ENCODE data around the gene FOXL2. TPM values are rescaled to one million over a fixed set of nuclear protein-coding genes. Genes with fewer than 3 reads are reported as not detected.
A peak's percentile ranks its signal among the peaks of the same experiment; 100 is the strongest.

FOXL2 gene
- total and polyA plus RNA-seq, 9 of the 15 experiments (the other 6 are each of a cell fraction or from before 2014, with no cell fraction given): 0.27 to 22.1 (median 3.2) TPM

- TF ChIP-seq TEAD2 (tag; IDR thresholded peaks at IDR 0.05): no peak
- TF ChIP-seq TFAP4 (CRISPR knock-in tag; IDR thresholded peaks at IDR 0.05; ENCODE audit: borderline replicate concordance): peak; percentile 60; the same call in 1 of the 2 replicates
- peak; percentile 50 for TF ChIP-seq SMAD1 (IDR thresholded peaks at IDR 0.05; ENCODE audit: low read depth, low read length, partially characterized antibody)
- TF ChIP-seq SRF (CRISPR knock-in tag; IDR thresholded peaks at IDR 0.05): no peak
- no peak for TF ChIP-seq FUS (optimal IDR thresholded peaks at IDR 0.05; ENCODE audit: low read depth, low read length)
- no peak for TF ChIP-seq STAG1 (CRISPR knock-in tag; IDR thresholded peaks at IDR 0.05; ENCODE audit: borderline replicate concordance)
- TF ChIP-seq HIVEP1 (CRISPR knock-in tag; IDR thresholded peaks at IDR 0.05): no peak
- no peak for TF ChIP-seq ZNF398 (CRISPR knock-in tag; IDR thresholded peaks at IDR 0.05)
- TF ChIP-seq TAF9B (IDR thresholded peaks at IDR 0.05; ENCODE audit: partially characterized antibody): peak; percentile 45
- TF ChIP-seq BCOR (IDR thresholded peaks at IDR 0.05): no peak; the same call in 1 of the 2 replicates
- TF ChIP-seq SLC30A9 (CRISPR knock-in tag; IDR thresholded peaks at IDR 0.05): no peak
- TF ChIP-seq ZNF561 (CRISPR knock-in tag; conservative IDR thresholded peaks at IDR 0.05): no peak
- TF ChIP-seq ELK1 (CRISPR knock-in tag; IDR thresholded peaks at IDR 0.05): no peak
- TF ChIP-seq ZFP30 (CRISPR knock-in tag; IDR thresholded peaks at IDR 0.05; ENCODE audit: borderline replicate concordance): no peak
- 0 out of 2 replicates have a peak, but pooled peaks have one; percentile 5 for TF ChIP-seq PTBP1 (IDR thresholded peaks at IDR 0.05; ENCODE audit: low read depth, low read length)
- peak; percentile 72 for TF ChIP-seq THAP12 (CRISPR knock-in tag; IDR thresholded peaks at IDR 0.05)
- TF ChIP-seq ZNF277 (CRISPR knock-in tag; IDR thresholded peaks at IDR 0.05; ENCODE audit: borderline replicate concordance): no peak
- peak; percentile 38 to 57; a peak in 2 of 4 replicates for TF ChIP-seq MAZ (CRISPR knock-in tag; conservative IDR thresholded peaks at IDR 0.05 in 1 of 2, IDR thresholded peaks at IDR 0.05 in 1 of 2)
- TF ChIP-seq FOXK2 (conservative IDR thresholded peaks at IDR 0.05 in 1 of 2, IDR thresholded peaks at IDR 0.05 in 1 of 2; ENCODE audit: low read depth in 2 of 2): peak; percentile 59 to 63; a peak in 3 of 4 replicates
Measured at GRCh38 chr3:138946663-138947494, at the start of gene FOXL2, which contains the start of gene FOXL2NB (continued).
